OCI-LY1 (cell line): ENCODE measurements around the gene AP2B1.

Source experiments
- EZH2 ChIP-seq: fragments of 200-600 bp; sonication (generic), shearing (Covaris generic); IDR thresholded peaks from 2 replicates; pipeline ENCODE4 v1.8.0; 2017; ENCODE audit warnings: borderline replicate concordance, mixed run types, mild to moderate bottlenecking, antibody characterized with exemption, low read length, moderate library complexity, mixed read lengths
- TF ChIP-seq, protein P1 (sequence below): fragments of 200-600 bp; sonication (generic), shearing (Covaris generic); IDR thresholded peaks from 2 replicates; pipeline ENCODE4 v1.5.1; 2017; ENCODE audit warnings: mild to moderate bottlenecking, antibody characterized with exemption, low read length, moderate library complexity, mixed read lengths

DNA sequence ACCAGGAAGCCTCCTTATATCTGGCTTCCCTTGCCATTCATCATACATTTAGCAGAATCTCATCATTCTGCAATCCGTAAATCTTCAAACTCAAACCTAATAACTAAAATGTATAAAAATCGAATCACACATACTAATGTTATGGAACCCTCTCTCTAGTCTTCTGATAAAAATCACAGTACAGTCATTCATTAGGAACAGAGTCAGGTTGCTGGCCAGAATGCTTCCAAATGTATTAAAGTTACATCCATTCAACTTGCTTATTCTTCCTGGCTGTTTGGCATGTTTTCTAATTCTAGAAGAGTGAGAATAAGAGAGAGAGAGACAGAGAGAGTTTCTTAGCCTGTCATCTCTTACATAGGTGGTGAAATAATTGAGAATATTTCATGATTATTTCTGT lies 127.9 kb downstream of the AP2B1 start:
- TF ChIP-seq, protein P1, sequence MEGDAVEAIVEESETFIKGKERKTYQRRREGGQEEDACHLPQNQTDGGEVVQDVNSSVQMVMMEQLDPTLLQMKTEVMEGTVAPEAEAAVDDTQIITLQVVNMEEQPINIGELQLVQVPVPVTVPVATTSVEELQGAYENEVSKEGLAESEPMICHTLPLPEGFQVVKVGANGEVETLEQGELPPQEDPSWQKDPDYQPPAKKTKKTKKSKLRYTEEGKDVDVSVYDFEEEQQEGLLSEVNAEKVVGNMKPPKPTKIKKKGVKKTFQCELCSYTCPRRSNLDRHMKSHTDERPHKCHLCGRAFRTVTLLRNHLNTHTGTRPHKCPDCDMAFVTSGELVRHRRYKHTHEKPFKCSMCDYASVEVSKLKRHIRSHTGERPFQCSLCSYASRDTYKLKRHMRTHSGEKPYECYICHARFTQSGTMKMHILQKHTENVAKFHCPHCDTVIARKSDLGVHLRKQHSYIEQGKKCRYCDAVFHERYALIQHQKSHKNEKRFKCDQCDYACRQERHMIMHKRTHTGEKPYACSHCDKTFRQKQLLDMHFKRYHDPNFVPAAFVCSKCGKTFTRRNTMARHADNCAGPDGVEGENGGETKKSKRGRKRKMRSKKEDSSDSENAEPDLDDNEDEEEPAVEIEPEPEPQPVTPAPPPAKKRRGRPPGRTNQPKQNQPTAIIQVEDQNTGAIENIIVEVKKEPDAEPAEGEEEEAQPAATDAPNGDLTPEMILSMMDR: no peak
- TF ChIP-seq EZH2: no peak
